GM19025 (cell line): ENCODE results near the gene GNPDA1.

Source experiments
- ATAC-seq: cut with Tn5 transposase; IDR thresholded peaks from one replicate; pipeline ENCODE4 v1.9.1; 2021; ENCODE audit warnings: mild to moderate bottlenecking, low read depth, moderate library complexity; ENCODE audit not compliant: unreplicated experiment

GNPDA1 gene

DNA sequence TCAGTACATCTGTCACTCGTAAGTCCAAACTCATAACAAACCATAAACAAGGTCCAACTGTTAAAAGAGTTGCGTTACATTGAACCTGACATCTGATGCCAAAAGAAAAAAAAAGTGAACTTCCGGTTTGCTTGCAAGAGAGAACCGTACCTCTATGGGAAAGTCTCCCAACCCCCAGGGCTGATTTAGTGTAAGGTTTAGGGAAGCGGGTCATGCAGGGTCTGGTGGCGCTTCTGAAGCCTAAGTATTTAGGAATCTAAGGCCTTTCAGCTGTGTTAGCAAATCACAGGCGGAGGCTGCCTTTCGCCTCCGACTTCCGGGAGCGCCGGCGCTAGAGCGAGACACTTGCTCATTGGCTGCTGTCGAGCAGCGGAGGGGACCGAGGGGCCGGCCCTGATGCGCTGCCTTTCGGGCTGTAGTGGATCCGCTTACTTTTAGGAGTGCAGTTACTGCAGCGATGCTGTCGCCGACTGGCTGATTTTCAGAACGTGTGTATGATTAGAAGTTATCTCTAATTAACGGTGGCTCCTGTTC lies 12.0 kb upstream of the GNPDA1 start:
- ATAC-seq, result peak; percentile 100

DNA sequence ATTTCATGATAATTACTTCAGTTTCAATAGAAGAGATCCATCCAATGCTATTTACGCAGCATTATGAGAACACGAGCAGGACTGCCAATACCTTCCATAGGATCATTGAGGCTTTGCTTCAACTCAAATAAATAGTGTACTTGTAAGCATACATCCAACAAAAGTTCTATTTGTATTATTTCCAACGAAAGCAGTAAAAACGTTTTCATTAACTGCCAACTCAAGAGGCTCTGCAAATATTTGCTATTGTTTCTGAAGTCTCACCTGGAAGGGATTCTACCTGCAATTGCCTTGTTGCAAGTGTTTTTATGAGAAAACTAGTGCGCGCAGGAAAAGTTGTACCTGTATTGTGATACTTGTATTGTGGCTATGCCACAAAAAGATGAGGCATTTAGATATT lies 11.0 kb upstream of the GNPDA1 start:
- no peak for ATAC-seq

DNA sequence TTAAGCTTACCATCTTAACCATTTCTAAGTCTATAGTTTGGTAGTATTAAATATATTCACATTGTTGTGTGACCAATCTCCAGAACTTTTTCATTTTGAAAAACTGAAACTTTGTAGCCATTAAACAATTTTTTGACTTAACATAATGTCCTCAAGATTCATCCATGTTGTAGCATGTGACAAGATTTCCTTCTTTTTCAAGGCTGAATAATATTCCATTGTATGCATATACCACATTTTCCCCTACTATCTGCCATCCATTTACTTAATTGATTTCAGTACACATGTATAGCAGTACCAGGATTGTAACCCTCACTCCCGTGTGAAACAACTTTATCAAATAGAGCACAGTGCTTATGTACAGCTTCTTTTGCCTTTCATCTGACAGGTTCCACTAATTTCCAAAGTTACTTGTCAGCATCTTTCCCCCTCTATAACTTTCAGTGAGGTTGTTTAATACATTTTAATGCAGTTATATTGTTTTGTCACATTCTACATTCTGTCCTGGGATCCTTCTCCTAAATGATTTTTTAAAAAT lies 7.4 kb upstream of the GNPDA1 start:
- ATAC-seq, result no peak

DNA sequence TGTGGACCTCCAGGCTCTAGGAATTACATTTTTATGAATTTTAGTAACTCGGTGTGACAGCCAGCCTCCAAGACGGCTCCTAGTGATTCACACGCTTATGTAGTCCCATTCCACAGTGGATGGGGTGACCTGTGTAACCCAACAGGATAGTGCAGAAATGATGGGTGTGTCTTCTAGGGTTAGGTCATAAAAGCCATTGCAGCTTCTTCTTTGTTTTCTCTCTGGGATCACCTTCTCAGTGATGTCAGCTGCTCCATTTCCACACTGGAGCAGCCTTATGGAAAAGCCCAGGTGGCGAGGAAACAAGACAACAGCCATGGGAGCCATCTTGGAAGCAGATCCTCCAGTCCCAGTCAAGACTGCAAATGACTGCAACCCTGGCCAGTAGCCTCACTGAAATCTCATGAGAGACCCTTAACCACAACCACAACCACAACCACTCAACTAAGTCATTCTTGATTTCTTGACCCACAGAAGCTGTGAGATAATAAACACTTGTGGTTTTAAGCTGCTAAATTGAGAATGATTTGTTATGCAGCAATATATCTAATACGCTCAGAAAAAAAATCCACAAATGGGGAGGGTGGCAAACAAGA lies 5.1 kb upstream of the GNPDA1 start:
- ATAC-seq, result peak; percentile 38

DNA sequence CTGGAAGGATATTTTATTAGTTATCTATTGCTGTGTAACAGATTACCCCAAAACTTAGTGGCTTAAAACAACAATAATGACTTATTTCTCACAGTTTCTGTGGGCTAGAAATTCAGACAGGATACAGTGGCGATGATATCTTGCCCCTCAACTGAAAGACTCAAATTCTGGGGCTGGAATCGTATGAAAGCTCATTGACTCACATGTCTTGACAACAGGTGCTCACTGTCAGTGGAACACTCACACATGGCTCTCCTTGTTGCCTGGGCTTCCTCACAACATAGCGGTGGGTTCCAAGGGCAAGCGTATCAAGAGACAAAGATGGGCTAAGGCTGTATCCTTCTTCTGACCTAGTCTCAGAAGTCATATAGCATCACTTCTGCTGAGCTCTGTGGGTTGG lies 3.7 kb upstream of the GNPDA1 start:
- ATAC-seq, result peak; percentile 16

DNA sequence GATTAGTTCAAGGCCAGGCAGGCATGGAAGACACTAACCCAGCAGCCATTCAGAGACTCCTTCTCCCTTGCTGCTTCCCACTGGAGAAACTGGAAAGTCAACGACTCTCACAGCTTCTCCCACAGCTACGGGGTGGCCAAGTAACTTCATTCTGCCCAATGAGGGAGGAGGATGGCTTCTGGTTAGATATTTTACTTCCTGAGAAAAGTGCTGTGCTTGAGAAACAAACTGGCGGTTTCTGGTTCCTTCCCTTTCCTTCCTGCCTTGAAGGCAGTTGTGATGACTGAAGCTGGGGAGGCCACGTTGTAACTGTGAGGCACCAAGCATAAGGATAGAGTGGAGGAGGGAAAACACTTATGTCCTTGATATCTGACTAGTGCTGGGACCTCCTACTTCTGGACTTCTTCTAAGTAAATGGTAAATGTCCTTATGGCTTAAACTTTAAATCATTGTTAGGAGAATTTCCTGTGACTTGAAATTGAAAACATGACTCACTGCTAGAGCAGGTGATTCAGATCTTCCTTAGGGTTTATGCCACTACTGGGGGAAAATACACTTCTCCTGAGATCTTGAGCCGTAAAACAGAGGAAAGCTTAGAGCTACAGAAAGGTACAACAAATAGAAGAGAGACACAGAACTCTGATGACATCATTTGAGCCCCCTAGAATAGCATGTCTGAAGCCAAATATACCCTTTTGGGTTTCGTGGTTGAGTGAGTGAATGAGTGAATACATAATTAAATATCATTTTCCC lies 3.1 kb upstream of the GNPDA1 start:
- peak; percentile 31 for ATAC-seq

DNA sequence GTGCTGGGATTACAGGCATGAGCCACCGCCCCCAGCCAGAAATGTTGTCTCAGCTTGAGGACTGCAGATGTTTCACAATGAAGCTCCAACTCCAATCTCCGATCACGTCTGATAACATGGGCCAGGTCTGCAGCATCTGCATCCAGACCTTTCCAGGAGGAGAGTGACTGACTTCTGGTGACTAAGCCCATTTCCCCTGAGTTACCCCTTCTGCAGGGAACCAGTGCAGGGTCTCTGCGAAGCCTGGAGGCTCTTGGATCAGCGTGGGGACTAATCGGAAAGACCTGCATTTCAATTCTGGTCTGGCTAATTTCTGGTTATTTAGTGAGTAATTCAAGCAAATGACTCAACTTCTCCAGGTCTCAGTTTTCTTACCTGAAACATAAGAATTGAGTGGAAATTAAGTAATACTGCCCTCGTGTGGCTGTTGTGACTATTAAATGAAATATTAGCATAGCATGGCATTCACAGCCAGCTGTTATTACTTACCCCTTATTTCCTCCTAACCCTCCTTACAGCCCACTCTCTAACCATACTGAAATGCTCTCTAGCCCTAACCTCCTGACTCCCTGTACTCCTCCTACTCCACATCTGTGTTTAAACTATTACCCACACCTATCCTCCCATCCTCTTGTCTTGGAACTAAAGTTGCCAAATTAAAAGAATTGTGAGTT lies 2.2 kb upstream of the GNPDA1 start:
- no peak for ATAC-seq

DNA sequence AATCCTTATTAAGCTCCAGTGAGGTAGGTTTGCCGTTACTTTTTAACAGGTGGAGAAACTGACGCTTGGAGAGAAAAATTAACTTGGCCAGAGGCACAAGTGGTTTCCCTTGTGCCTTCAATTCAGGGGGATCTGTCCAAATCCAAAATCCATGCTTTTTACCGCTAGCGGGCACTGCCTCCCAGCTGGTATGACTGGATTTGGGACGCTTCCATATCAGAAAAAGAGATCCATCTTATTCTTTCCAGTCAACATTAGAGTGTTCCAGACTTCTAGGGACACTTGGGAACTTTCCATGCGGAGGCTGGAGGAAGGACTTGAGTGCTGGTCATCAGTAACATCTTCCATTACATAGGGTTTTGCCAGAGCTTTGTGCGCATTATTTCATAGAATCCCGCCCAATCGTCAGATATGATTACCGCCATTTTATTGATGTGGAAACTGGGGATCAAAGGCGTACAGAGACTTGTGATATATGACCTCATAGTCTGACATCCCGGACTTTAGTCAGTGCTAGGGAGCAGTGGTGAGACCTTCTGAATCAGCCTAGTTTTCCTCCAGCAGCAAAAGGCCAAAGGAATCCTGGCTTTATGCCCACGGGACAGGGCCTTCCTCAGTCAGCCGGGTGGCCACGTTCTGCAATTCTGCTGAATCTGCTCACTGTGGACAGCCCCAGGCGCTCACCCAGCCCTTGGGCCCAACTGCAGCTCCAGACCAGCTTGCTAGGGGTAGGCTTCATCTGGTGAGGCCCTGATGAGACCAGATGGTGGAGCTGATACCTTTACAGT lies 1.1 kb upstream of the GNPDA1 start:
- no peak for ATAC-seq

DNA sequence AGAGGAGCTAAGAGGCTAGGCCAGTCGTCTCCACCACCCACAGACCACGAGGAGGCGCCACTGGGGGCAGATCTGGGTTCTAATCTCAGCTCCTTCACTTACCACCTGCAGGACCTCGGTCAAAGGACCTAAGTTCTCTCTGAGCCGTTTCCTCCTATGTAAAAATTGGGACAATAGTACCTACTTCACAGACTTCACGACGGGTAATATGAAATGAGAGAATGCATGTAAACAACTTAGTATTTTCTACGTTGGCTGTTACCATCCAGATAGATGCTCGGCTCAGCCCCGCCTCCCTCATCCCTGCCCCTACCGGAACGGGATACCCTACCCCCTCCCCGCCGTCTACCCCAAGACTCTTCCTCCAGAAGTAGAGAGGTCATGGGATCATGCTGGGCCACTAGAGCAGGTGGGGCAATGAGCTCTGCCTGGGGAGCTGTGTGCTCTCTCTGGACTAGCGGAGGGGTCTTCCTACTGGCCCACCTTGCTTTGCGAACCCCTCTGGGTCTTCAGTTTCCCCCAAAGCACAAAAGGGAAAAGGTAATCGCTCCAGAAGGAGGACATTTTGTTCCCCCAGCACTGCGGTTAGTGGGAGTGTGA lies 541 bp downstream of the GNPDA1 start:
- ATAC-seq, result no peak

DNA sequence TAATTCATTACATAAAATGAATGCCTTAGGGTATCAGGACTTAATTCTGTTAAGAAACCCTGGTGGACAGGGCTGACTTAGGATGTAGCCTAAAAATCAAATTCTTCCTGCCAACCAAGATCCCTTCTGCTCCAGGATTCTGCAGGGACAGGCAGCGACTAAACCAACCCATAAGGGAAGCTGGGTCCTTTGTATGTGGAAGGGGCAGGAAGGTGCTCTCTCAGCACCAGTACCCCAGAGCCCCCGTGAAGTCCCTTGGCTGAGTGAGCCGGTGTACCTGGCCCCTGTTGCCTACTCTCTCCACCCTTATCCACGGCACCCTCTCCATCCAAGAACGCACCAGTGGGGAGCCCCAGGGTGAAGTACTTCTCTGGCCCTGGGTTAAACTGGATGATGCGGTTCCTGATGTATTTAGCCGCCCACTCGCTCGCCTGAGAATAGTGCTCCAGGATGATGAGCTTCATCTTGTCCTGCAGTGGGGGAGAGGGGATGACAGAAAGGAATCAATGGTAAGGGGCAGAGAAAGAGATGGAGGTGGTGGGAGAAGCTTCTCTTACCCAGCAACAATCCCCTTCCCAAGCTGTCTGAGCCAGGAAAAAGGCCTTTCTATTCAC lies 1.1 kb downstream of the GNPDA1 start:
- no peak for ATAC-seq

DNA sequence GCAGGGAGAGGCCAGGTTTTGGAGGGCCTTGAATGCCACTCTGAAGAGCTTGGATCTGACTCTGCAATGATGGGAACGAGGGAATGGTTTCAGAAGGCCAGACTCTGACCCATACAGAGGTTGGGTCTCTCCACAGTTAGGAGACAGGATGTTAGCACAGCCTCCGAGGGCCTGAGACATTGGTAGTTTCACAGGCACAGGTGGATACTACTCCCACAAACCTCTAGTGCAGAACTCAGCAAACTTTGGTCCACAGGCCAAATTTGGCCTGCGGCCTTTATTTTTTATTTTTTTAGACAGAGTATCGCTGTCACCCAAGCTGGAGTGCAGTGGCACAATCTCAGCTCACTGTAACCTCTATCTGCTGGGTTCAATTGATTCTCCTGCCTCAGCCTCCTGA lies 2.9 kb downstream of the GNPDA1 start:
- no peak for ATAC-seq

DNA sequence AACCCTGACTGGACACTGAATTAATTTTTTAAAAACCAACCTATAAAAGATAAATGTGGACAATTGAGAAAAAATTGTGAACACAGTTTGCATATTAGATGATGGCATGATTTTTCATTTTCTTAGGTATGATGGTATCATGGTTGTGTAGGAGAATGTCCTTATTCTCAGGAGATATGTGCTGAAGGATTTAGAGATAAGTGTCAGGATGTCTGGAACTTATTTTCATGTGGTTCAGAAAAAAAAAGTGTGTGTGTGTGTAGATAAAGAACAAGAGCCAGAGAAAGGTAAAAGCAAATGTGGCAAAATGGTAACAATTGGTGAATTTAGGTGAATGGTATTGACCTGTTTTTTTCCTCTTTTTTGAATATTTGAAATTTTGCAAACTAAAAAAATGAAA lies 4.0 kb downstream of the GNPDA1 start:
- no peak for ATAC-seq

DNA sequence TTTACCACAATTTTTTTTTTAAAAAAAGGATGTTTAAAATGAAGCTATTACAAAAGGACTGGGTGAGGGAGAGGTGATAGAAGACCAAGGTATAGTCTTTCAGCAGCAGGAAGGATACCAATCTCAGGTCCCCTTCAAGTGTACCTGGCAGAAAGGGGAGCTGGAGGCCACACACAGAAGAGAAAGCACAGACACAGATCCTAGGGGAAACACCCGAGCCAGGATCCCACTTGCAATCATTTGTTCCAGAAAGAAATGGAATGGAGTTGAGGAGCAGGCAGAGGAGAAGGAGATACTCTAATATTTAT lies 5.6 kb downstream of the GNPDA1 start:
- ATAC-seq, result no peak

DNA sequence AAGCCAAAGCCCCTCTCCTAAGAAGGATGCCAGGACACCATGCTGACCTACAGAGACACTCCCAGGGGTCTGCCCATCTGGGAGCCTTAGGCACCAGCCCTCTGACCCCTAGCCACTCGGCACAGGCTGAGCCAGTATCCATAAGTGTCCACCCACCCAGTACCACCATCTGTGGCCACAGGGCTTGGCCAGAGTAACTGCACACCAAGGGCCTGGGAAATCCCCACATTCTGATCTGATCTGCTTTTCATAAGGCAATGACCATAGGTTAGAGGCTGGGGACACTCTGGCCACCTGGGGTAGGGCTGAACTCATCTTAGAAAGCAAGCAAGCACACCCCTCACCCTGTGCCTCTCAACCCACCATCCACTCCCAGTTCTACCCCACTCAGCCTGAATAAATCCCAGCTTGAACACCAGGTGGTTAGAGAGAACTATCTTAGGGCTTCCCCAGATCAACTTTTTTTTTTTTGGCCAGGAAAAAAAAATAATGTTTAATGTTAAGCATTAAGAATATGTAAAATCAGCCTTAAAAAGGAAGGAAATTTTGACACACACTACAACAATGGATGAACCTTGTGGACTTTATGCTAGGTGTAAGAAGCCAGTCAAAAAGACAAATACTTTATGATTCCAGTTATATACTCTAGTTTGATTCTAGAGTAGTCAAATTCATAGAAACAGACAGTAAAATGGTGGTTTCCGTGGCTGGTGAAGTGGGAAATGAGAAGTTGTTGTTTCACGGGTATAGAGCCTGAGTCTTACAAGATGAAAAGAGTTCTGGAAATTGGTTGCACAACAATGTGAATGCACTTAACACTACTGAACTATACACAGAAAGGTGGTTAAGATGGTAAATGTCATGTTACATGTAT lies 6.2 kb downstream of the GNPDA1 start:
- ATAC-seq, result no peak

DNA sequence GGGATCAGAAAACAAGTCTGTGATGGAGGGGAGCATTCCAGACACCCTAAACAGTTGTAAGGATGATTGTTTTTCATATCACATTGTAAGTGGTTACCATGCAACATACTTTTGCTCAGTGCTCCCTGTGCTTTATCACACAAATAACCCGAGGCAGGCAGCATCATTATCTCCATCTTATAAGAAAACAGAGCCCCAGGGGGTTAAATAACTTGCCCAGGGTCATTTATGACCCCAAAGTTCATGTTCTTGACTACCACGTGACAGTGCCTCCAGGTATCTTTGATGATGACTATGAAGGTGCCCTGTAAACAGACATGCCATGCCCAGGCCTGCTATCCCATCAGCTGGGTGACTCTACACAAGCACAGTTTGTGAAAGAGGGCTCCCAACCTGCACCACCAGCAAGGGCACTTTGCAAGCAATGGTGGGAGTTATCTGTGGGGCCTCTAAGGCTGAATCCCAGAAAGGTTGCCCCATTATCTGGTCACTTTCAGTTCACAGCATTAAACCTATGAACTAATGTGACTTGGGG lies 9.5 kb downstream of the GNPDA1 start:
- ATAC-seq, result no peak

DNA sequence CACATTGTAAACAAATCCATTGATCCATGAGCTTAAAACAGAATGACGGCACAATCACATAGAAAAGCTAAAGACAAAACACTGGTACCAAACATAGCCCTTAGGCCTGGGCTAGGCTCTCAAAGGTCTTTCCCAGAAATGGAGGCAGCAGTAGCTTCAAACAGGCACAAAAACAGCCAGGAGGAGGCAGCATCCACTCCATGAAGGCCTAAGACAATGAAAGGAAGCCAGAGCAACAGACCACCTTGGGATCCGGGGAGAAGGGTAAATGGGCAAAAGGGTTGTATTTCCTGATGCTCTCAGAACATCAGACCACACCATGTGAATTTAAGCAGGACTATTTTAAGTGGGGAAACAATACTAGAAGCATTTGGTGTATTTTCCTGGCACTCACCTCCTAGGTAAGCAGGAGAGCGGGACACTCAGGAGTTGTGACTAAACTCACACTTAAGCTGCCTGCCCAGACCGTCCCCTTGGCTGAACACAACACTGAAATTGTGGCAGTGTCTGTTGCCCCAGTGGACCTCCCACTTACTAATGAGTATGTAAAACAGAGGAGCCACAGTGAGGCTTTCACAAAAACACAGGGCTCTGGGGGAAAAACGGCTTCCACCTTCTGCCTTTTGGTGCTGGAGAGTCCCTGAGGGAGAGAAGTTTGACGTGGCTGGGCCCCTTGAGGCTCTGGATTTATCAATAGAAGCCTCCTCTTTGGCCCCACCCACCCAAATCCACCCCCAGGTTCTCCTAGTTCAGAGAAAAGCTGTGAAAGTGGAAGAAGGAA lies 11.9 kb downstream of the GNPDA1 start:
- no peak for ATAC-seq

DNA sequence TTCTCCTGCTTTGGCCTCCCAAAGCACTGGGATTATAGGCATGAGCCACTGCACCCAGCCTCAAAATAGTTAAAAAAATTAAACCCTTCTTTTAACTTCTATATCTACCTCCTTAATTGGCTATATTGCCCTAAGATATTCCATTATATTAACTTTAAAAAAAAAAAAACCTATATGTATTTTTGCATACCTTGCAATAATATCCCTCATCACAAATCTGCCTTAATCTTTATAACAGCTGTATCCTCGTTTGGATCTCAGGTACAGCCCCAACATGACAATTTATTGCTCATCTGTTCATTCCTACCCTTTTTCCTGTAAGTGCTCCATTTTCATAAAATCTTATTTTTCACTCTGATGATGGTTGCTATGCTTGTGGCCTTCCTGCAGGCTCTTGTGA lies 12.7 kb downstream of the GNPDA1 start:
- ATAC-seq, result no peak

DNA sequence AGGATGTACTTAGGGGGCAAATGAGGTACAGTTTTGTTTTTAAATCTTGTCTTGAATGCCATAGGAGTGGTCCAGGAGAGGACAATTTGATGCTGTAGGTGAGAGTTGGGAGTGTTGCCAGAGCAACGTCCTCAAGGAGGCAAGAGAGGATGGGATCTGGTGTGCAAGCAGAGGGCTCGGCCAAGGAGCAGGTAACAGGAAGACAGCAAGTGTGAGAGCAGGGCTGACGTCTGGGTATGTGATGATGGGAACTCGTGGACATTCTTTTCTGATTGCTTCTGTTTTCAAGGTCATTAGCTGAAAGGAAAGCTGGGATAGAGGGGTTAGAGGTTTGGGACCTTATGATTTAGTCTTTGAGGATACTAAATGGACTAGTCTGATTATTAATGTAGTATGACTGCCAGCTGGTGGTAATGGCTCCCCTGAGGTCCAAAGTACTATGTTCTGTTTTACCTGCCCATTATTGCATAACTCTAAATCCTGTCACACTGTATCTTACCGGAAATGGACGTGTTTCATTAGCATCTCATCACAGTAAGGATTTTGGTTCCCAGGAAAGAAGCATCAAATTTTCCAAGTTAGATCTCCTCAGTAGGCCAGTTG lies 15.4 kb downstream of the GNPDA1 start:
- no peak for ATAC-seq
